HepG2 (cell line): ENCODE data around the gene ANXA11. TPM values are rescaled to one million over a fixed set of nuclear protein-coding genes. Genes with fewer than 3 reads are reported as not detected.

Experiments
- ATAC-seq: fragments of 200-7000 bp; cut with Tn5 transposase; 3 replicates; pipeline ENCODE4 v1.9.1; 2020; ENCODE audit warnings: mild to moderate bottlenecking, moderate library complexity
- BruUV-seq: library from RNA; stranded (reverse); fragments of 400-500 nt; replicated peaks from 2 replicates; lab custom pipeline; 2021; lab: Mats Ljungman, UMichigan
- CTCF ChIA-PET: fragments of 300-600 bp; formaldehyde crosslinking; extraction: SDS; loops from one replicate; lab custom pipeline; 2021; ENCODE audit warnings: low total read pairs, inconsistent platforms, low intra/inter-chr PET ratio; lab: Yijun Ruan, JAX
- POLR2A ChIA-PET: fragments of 350-600 bp; sonication (Branson Sonifier 250); formaldehyde crosslinking; loops from one replicate; lab custom pipeline; 2020; ENCODE audit warnings: antibody characterized with exemption, inconsistent platforms; lab: Yijun Ruan, JAX
- DNase-seq: peaks from one replicate; pipeline ENCODE4 v3.0.0-alpha.2; 2015; ENCODE audit warnings: low spot score
- FAIRE-seq: peaks from 3 replicates; lab custom pipeline; 2011; peaks lifted over from hg19 to GRCh38; lab: Jason Lieb, UNC
- H2AFZ ChIP-seq: one replicate; pipeline ENCODE4 v1.6.1; 2011; ENCODE audit warnings: low read length, inconsistent platforms
- H3K27ac ChIP-seq: fragments of 300-600 bp; 3 replicates; pipeline ENCODE4 v1.8.0; 2011; ENCODE audit warnings: mixed run types, mild to moderate bottlenecking, mixed read lengths, low read length, inconsistent platforms; ENCODE audit not compliant: insufficient read depth; ENCODE audit errors: extremely low read length
- H3K27me3 ChIP-seq, 2 experiments: fragments of 200-600 bp in 1 of 2; 2 replicates in 1 of 2; 3 replicates in 1 of 2; pipeline versions ENCODE4 v1.6.0 to v1.8.0; 2011; ENCODE audit warnings: low read length in 2 of 2, mild to moderate bottlenecking in 2 of 2, moderate library complexity in 2 of 2, inconsistent platforms in 1 of 2; ENCODE audit not compliant: insufficient read depth in 2 of 2, control insufficient read depth in 1 of 2
- H3K36me3 ChIP-seq, 2 experiments: fragments of 200-600 bp in 1 of 2; replicated peaks in 1 of 2; 2 replicates in 1 of 2; 3 replicates in 1 of 2; pipeline versions ENCODE4 v1.5.1 to v1.8.0; 2011; ENCODE audit warnings: low read length in 2 of 2, inconsistent platforms in 1 of 2; ENCODE audit not compliant: insufficient read depth in 2 of 2, control insufficient read depth in 1 of 2
- H3K4me1 ChIP-seq: 2 replicates; pipeline ENCODE4 v1.5.1; 2012; ENCODE audit warnings: low read length, inconsistent platforms; ENCODE audit not compliant: insufficient read depth
- H3K4me2 ChIP-seq: 2 replicates; pipeline ENCODE4 v1.6.0; 2011; ENCODE audit warnings: low read depth, low read length, inconsistent platforms
- H3K4me3 ChIP-seq, 3 experiments: fragments of 200-600 bp in 1 of 3; sonication (generic), shearing (Covaris generic) in 1 of 3; replicated peaks in 1 of 3; 2 replicates each; pipeline ENCODE4 v1.5.1; 2011 to 2016; ENCODE audit warnings: low read length in 3 of 3, inconsistent platforms in 2 of 3, low read depth in 2 of 3, mild to moderate bottlenecking in 2 of 3, control low read depth in 1 of 3, mixed read lengths in 1 of 3; ENCODE audit not compliant: insufficient read depth in 1 of 3
- H3K79me2 ChIP-seq: one replicate; pipeline ENCODE4 v1.6.1; 2011; ENCODE audit warnings: low read length, inconsistent platforms; ENCODE audit not compliant: insufficient read depth
- H3K9ac ChIP-seq: 2 replicates; pipeline ENCODE4 v1.6.0; 2011; ENCODE audit warnings: mild to moderate bottlenecking, low read depth, low read length, inconsistent platforms; ENCODE audit not compliant: insufficient read depth
- H3K9me3 ChIP-seq: 2 replicates; pipeline ENCODE4 v1.5.1; 2012; ENCODE audit warnings: mild to moderate bottlenecking, low read length
- H4K20me1 ChIP-seq: 2 replicates; pipeline ENCODE4 v1.6.0; 2011; ENCODE audit warnings: inconsistent platforms, mild to moderate bottlenecking, low read length, moderate library complexity; ENCODE audit not compliant: insufficient read depth
- AKNA ChIP-seq: sonication (generic); formaldehyde crosslinking; IDR thresholded peaks from 2 replicates; pipeline ENCODE4 v1.4.0; 2020; ENCODE audit warnings: missing genetic modification reagents, borderline replicate concordance
- BCLAF1 ChIP-seq: fragments of 450-650 bp; IDR thresholded peaks from 2 replicates; pipeline ENCODE4 v1.6.1; 2017; ENCODE audit warnings: mild to moderate bottlenecking
- ELF1 ChIP-seq: sonication (generic); formaldehyde crosslinking; IDR thresholded peaks from 2 replicates; pipeline ENCODE4 v1.4.0; 2020; ENCODE audit warnings: missing genetic modification reagents
- FOXO4 ChIP-seq: sonication (generic); formaldehyde crosslinking; conservative IDR thresholded peaks from 2 replicates; pipeline ENCODE4 v1.8.1; 2023; ENCODE audit warnings: missing genetic modification reagents
- HOXA7 ChIP-seq: sonication (generic); formaldehyde crosslinking; IDR thresholded peaks from 2 replicates; pipeline ENCODE4 v1.8.1; 2022; ENCODE audit warnings: mild to moderate bottlenecking, missing genetic modification reagents, moderate library complexity
- NPAS2 ChIP-seq: sonication (generic); formaldehyde crosslinking; IDR thresholded peaks from 2 replicates; pipeline ENCODE4 v1.8.0; 2022; ENCODE audit warnings: mild to moderate bottlenecking, missing genetic modification reagents, borderline replicate concordance
- SKI ChIP-seq: fragments of 450-650 bp; IDR thresholded peaks from one replicate; pipeline ENCODE4 v1.6.1; 2018; ENCODE audit warnings: mild to moderate bottlenecking; ENCODE audit not compliant: partially characterized antibody
- SP2 ChIP-seq: sonication (generic); formaldehyde crosslinking; IDR thresholded peaks from 2 replicates; pipeline ENCODE4 v1.5.1; 2020; ENCODE audit warnings: mild to moderate bottlenecking, missing genetic modification reagents
- ZFP62 ChIP-seq: sonication (generic); formaldehyde crosslinking; IDR thresholded peaks from 2 replicates; pipeline ENCODE4 v1.4.0; 2020; ENCODE audit warnings: missing genetic modification reagents
- ZNF18 ChIP-seq: sonication (generic); formaldehyde crosslinking; IDR thresholded peaks from 2 replicates; pipeline ENCODE4 v1.8.0; 2022; ENCODE audit warnings: mild to moderate bottlenecking, missing genetic modification reagents; ENCODE audit not compliant: insufficient replicate concordance
- ZNF281 ChIP-seq: sonication (generic); formaldehyde crosslinking; IDR thresholded peaks from 2 replicates; pipeline ENCODE4 v1.4.0; 2020; ENCODE audit warnings: missing genetic modification reagents, borderline replicate concordance
- WGBS: methylation state at CpG from one replicate; pipeline ENCODE4 v1.1.6; 2017; ENCODE audit warnings: low lambda C conversion rate; 5-methylcytosine and 5-hydroxymethylcytosine counted together
- in situ Hi-C: cut with HindIII; loops from 2 replicates; pipeline ENCODE4 v1.10.0; 2017; ENCODE audit warnings: low pct_unique_long_range_greater_than_20kb; ENCODE audit not compliant: extremely low pct_ligation_motif_present
- intact Hi-C: fragments of 100-400 bp; cut with micrococcal nuclease; formaldehyde crosslinking; loops from one replicate; pipeline ENCODE4 v1.10.0; 2022; ENCODE audit not compliant: unreplicated experiment
- polyA plus RNA-seq, 8 experiments: library from polyadenylated mRNA; depleted of rRNA in 3 of 8; stranded (reverse) in 7 of 8; unstranded in 1 of 8; fragments of >200 nt; fragmentation: Illumina TruSeq in 4 of 8; extraction: Trizol in 4 of 8; gene quantifications; 2 replicates each; pipeline versions ENCODE4 v1.2.1 to v1.2.3, GENCODE V29; 2011 to 2016; ENCODE audit warnings: low read depth in 4 of 8, missing spikeins in 1 of 8, mixed read lengths in 1 of 8; ENCODE audit not compliant: insufficient read depth in 1 of 8
- total RNA-seq, 5 experiments: library from RNA; depleted of rRNA; stranded (reverse); fragments of >200 nt; fragmentation: Illumina TruSeq; extraction: Trizol; gene quantifications; 2 replicates each; pipeline ENCODE4 v1.2.3, GENCODE V29; 2016; ENCODE audit warnings: low read depth in 1 of 5

ANXA11 gene
- total and polyA plus RNA-seq, 2 of the 13 experiments (the other 11 are each of a cell fraction or from before 2014, with no cell fraction given), result 30.6 to 51.5 TPM

GRCh38 chr10:80154626-80154977, 50.7 kb downstream of the ANXA11 start:
- CTCF ChIA-PET, result no interaction called here
- Histone ChIP-seq H3K9me3 (no peaks in the 10 kb centered on the region), H3K79me2 (no peaks in the 10 kb centered on the region), H3K27ac (no peak overlapping the region), H3K36me3 (peaks cover 13 to 29% of the 10 kb centered on the region in 2 experiments; a peak in 4 of 5 replicates), H2AFZ (no peak overlapping the region), H3K9ac (no peak overlapping the region), H3K4me3 (no peak overlapping the region), H3K4me2 (no peak overlapping the region), H4K20me1 (no peaks in the 10 kb centered on the region), H3K4me1 (no peaks in the 10 kb centered on the region), H3K27me3 (no peaks in the 10 kb centered on the region)
- ATAC-seq (no peak), FAIRE-seq (no peak), DNase-seq (no peak)
- intact Hi-C loops (no loop called here), in situ Hi-C loops (no loop called here)
- WGBS, result 100% methylated on average over 2 of the region's 5 CpGs
- POLR2A ChIA-PET, result no interaction called here
- no TSS peak for BruUV-seq
- TF ChIP-seq ZNF281 (no peak), ZNF18 (CRISPR knock-in tag) (no peak), ZFP62 (CRISPR knock-in tag) (no peak), SKI (no peak), SP2 (CRISPR knock-in tag) (no peak), BCLAF1 (no peak), AKNA (CRISPR knock-in tag) (no peak), FOXO4 (CRISPR knock-in tag) (no peak), ELF1 (CRISPR knock-in tag) (no peak), NPAS2 (CRISPR knock-in tag) (no peak), HOXA7 (CRISPR knock-in tag) (no peak)
